Measurements from ENCODE around the gene TSTD2.

The TSTD2 gene

DNA sequence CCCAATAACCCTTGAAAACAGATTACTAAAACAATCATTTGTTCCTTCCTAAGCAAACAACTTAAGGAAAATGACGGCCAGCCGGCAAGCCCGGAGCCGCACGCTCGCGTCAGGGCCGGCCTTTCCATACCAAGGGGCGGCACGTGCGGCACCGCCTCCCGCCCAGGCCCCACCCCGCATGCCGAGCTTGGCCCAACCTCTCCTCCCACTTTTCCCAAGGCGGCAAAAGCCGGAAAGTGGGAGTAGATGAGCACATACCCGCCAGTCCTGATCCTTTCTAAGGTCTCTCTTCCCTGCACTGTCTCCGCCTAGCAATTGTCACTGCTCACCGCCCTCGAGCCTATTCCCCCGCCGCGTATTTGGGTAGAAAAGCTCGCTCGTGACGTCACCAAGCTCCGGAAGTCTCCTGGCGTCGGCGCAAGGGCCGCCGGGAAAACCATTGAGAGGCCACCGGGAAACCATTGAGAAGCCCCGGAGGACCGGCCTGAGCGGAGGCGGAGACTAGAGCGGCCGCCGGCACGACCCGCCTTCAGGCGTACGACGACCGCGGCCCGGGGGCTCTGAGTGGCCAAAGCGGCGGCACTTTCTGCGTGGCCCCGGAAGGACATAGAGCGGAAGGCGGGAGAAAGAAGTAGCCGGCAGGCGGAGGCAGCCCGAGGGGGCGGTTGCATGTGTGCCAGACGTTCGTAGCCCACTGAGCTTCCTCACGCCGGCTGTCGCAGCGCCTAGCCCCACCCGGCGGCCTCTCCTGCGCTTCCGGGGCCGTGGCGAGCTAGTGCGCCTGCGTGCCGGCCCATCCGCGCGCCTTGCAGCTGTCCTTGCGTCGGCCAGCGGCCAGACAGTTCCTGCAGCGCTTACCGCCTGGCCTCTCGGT, at the start of gene TSTD2, which contains the start of gene NCBP1:
Gene TSTD2, minus strand, starts transcription at position 384 of the 874 bp plus-strand sequence. CDS start 5,806 bp downstream, outside the sequence.
Gene NCBP1, plus strand, starts transcription at position 837 of the 874 bp plus-strand sequence. CDS start 61 bp downstream, outside the sequence.
- peak; percentile 96 for DNase-seq (ENCODE audit: low spot score)

DNA sequence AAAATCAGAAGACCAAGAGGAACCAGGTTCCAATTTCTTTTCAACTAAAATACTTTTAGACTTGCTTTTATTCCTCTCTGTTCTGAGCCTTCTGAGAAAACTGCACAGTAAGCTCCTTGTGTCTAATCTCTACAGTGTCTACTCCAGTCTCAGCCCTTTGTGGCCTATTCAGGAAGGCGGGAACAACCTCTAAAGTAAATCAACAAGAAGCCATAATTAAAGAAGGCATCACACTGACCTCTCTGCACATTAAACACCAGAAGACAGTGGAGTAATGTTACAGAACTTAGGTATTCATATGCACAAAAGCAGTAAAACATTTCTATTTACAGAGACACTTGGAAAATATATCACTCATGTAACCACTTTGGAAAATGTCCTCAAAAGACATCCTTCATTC, 49.1 kb upstream of the TSTD2 start:
- no peak for DNase-seq (ENCODE audit: low spot score)

DNA sequence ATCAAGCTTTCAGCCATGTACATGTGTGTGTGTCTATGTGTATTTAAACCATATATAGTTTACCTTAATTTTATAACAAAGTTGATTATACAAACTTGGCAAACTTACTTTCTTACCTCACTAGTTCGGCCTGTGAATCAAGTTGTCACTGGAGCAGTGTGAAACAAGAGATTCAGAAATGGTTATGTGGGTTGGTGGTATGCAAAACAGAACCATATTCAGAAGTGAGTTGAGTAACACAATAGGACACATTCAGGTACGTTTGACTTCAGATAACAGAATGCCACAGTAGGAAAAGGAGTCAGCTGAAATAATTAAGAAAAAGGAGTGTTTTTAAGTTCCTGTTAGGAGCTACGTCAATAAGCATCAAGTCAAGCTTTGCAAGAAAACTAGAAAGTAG, 42.5 kb upstream of the TSTD2 start:
- DNase-seq (ENCODE audit: low spot score): no peak

DNA sequence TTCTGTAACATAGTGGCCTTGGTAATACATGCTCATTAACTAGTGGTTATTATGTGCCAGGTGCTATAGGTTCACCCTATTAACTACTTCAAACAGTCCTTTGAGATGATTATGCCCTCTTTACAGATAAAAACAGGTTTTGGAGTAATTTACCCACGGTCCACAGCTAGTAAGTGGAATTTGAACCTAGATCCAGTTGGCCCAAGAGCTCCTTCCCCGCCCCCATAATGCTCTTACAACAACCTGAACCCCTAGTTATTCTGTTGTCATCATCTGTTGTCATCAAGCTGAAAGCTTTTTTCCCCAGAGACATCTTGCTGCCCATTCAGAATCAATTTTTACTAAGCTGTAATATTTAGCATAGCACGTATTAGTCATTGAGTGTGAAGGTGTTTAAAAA, 40.8 kb upstream of the TSTD2 start:
- DNase-seq (ENCODE audit: low spot score): no peak

DNA sequence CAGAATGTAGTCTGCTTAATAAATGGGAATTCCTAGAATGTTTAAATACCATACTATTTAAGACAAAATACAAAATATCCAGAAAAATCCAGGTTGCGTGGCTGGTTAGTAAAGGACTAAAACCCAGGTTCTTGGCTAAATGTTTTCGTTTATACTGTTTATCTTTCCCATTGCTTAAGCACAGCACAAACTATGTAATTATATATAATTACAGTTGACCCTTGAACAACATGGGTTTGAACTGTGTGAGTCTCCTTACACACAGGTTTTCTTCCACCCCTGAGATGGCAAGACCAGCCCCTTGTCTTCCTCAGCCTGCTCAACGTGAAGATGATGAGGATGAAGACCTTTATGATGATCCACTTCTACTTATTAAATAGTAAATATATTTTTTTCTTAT, 39.2 kb upstream of the TSTD2 start:
- no peak for DNase-seq (ENCODE audit: low spot score)

DNA sequence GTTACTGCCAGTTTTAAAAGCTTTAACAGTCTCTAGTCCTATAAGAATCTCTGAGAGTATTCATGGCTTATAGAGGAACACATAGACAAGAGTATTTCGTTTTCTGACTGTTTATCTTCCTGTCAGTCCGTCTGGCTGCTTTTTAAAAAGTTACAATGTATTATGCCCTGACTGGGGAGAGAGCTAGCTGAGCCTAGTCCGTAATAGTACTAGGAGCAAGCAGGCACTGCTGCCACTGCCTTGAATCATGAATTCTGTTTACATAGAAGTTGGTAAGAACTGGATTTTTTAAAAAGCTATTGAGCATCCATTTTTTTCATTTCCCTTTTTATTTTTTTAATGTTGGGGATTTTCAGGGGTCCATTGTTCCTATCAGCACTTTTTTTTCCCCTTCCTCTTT, 37.4 kb upstream of the TSTD2 start:
- no peak for DNase-seq (ENCODE audit: low spot score)

DNA sequence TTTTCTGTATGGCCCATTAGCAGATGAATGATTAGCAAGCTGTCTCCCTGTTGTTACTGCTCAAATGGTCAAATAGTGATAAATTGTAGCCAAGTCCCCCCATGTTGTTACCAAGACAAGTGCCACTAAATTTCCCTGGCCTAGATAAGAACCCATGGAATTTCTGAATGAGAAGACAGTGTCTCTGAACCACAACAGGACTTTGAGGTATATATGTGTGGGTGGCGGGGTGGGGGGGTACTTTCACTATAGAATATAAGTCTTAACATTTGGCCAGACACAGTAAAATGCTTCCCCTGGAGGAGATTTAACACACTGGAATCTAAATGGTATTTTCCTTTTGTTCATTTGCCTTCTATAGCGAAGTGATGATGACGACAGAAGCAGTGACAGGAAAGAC, 35.3 kb upstream of the TSTD2 start:
- no peak for DNase-seq (ENCODE audit: low spot score)

DNA sequence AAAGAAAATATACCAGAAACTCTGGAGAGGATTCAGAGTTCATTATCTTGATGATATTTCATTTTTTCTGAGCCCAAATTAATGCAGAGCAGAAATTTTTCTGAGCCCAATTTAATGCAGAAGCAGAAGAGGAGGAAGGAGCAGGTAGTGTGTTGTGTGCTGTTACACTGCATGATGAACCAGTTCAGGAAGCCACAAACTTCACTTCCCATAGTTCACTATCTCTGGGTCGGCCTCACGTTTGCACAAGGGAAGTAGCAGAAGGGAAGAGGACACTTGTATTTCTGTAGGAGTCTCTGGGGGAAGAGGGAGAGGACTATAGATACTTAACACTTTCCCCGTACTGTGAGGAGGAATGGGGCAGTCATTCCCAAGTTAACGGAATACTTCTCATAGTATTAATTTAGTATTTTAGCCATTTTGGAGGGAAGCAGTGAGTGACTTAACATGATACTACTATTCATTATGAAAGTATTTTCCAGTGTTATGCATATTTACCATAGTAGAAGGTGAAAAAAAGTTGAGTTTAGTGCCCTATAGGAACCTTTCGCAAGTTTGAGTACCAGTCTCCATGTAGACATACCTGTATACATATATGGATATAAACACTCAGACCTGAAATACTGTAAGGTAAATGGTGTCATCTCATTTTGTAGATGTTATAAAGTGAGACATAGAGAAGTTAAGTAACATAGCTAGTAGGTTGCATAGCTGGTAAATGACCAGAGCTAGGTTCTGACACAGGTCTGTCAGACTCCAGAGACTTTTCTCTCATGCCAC, 33.9 kb upstream of the TSTD2 start:
- no peak for DNase-seq (ENCODE audit: low spot score)

DNA sequence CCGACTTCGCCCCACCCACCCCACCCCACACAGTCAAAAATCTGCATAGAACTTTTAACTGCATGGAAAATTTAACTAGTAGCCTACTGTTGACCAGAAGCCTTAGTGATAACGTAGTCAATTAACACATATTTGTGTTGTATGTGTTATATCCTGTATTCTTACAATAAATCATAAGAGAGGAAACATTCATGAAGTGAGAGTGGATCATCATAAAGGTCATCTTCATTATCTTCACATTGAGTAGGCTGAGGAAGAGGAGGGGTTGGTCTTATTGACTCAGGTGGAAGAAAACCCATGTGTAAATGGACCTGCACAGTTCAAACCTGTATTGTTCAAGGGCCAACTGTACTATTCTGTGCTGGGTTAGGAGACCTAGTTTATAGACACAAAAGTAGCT, 32.6 kb upstream of the TSTD2 start:
- DNase-seq (ENCODE audit: low spot score): no peak

DNA sequence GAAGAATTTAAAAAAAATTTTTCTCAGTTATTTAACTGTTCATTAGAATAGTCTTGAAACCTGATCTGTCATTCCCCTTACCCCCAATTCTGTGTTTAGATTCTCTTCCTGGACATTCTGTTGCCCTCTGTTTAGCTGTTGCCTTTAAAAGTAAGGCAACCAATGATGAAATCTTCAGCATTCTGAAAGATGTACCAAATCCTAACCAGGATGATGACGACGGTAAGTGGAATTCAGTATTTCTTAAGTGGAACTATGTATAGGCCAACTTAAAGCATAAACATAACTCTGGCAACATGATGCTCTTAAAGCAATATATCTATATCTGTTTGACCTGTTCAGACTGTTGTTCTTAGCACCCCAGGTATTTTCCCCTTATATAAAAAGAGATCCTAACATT, 27.7 kb upstream of the TSTD2 start:
- no peak for DNase-seq (ENCODE audit: low spot score)

DNA sequence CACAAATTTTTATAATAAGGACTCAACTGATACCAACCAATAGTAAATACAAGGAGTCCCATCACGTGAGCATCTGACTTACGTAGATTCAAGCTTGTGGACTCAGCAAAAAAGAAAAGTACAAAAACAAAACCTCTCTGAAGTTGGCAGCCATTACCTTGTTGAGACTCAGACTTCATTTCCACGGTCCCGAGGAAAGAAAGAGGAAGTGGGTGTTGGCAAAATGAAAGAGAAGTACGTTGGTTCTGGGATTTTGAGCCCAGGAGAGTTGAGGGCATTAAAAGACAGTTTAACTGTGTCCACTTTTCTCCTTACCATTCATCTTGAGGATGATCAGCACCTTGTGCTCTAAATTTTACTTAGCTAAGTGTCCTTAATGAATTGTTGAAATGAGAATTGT, 27.2 kb upstream of the TSTD2 start:
- DNase-seq (ENCODE audit: low spot score): no peak

DNA sequence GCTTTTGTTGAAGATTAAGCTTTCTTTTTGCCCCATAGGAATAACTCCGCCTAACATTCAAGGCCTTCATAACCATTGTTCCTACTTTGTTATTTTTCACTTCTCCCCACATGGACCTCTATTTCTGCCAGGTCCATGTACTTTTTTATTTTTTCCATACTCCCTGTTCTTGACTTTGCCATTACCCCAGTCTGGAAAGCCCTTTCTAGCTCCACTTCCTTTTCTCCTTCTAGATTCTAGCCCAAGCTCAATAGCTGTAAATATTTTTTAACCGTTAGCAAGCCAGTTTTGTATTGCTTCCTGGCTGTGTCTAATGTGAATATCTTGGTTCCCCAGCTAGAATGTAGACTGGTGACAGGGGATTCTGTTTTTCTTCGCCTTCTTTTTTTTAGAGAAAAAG, 26.6 kb upstream of the TSTD2 start:
- no peak for DNase-seq (ENCODE audit: low spot score)

DNA sequence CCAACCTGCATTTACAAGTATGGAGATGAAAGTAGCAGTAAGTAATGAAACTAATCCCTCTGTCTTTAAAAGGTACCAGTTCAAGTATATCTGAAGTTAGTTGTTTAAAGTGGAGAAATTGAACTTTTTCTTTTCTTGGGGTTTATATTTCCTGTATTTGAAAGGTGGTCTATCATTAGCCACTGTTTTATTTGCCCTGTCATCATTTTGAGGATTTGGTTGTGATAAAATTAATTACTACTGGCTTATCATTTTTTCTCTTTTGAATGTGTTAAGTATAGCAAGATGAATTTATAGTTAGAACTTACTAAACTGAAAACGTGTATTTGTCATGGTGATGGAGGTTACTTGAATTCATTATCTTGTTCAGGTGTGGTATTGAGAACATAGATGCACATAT, 25.5 kb upstream of the TSTD2 start:
- DNase-seq (ENCODE audit: low spot score): no peak

DNA sequence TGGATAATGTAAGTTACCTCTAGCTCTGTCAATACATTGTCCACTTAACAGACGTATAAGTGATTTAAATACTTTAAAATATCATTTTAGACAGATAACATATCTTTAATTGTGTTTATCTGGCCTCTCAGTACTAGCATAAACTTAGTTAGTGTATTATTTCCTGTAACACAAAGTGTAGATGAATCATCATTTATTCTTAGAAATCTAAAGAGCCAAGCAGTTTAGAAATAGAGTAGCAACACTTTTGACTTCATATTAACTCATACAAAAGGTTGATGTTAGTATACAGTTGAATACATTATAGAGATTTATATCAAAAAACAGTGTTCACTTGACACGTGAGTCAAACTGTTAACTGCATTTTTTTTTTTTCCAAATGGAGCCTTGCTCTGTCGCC, 18.5 kb upstream of the TSTD2 start:
- DNase-seq (ENCODE audit: low spot score): no peak

DNA sequence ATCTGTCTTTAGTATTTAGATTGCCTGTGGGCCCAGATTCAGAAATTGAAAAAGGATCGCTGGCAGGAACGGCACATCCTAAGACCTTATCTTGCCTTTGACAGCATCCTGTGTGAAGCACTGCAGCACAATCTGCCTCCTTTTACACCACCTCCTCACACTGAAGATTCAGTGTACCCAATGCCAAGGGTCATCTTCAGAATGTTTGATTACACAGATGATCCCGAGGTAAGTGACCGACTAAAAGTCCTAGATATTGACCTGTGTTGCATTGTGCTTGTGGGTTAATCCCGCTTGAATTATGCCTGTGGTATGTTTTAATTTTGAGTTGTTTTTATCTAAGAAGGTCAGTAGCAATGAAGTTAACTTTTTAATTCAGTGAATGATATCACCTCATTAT, 14.8 kb upstream of the TSTD2 start:
- DNase-seq (ENCODE audit: low spot score): no peak

DNA sequence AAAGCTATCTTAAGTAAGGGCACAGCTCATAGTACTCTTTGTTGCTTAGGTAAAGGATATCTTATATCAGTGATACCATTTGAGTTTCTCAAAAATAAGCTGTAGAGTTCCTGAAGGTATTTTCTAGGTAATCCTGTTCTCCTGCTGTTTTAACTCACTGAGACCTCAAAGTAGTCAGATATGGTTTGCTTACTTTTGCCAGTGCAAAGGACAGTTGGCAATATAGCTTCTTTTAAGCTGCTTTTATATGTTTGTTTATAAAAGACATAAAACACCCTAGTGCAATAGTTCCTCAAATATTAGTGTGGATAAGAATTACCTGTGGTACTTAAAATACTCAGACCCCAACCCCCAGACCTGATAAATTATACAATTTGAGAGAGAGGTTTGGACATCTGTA, 12.6 kb upstream of the TSTD2 start:
- DNase-seq (ENCODE audit: low spot score): no peak

DNA sequence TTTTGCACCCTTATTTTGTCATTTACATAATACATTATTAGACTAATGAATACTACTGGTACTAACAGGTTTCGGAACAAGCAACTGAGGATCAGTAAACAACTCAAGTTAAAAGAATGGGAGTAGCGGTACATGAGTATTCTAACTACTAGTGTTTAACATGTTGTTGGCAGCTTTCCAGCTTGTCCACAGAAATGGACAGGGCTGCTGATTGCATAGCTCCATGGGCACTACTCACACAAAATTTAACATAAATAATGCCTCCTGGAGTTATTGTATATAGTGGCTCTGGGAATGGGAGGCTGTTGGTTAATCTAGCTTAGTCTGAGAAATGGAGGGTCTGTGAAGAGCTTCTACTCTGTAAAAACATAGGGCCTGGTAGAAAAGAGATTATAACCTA, 7.2 kb upstream of the TSTD2 start:
- DNase-seq (ENCODE audit: low spot score): no peak

DNA sequence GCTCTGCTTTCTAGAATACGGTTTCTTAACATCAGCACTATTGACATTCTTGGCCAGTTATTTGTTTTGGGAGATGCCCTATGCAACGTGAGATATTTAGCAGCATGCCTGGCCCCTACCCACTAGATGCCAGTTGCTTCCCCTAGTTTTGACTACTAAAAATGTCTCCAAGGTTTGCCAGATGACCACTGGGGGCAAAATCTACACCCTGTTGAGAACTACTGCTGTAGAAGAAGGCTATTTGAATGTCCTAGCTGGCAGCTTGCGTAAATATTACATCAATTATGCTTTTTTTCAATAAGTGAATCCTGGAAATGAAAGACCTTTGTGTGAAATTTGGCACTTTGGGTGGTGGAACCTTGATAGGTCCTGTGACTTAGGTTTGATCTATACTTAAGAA, 5.5 kb upstream of the TSTD2 start:
- no peak for DNase-seq (ENCODE audit: low spot score)

DNA sequence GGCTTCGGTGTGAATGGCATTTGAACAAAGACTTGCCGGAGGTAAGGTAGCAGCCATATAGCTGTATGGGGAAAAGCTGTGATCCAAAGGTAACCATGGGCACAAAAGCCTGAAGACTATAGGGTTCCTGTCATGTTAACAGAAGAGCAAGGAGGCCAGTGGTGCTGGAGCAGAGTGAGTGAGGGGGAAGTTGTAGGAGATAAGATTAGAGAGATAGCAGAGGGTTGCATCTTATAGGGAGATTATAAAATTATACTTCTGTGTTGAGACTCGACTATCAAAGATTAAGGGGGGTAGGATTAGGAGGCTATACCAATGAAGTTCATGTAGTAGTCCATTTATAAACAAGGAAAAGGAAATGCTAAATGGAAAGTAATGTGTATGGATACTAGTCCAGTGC, 3.7 kb upstream of the TSTD2 start:
- DNase-seq (ENCODE audit: low spot score): no peak

DNA sequence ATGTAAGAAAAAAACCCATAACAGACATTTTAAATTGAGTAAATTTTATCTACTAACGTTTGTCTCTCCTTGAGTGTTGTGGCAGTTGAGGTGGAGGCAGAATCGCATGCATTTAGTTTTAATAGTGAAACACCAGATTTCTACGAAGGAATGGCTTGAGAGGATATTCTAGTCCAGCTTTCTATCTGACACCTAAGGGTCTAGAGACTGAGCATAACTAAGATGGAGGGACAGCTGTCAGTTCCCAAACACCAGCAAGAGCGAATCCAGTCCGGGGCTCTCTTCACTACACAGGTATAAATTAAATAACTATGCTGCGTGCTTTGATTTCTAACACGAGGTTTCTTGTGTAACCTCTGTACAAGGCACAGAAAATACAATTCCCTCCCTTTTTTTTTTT, 1.9 kb upstream of the TSTD2 start:
- no peak for DNase-seq (ENCODE audit: low spot score)

DNA sequence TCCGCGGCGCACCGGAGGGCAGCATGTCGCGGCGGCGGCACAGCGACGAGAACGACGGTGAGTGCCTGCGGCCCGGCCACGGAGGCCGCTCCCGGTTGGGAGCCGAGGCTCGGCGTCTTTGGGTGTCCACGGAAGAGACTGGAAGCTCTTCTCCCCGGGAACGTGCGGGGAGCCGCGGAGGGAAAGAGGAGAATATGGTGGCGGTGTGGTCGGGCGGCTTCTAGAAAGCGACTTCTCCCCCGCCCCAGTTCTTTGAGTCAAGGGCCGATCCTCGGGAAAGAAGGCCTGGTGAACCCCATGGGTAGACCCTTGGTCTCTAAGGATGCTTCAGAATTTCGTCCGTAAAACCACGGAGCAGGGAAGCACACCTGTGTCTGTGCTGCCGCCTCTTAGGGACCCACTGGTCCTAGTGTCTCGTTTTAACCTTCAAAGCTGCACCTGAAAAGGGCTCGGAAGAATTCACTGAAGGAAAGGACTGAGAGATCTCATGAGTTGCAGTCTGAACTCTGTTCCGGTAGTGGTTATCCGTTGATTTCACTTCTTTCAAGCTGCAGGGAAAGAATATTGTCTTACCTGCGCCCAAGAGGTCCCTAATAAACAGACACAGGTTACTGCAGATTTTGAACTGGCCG, 807 bp upstream of the TSTD2 start:
- no peak for DNase-seq (ENCODE audit: low spot score)

DNA sequence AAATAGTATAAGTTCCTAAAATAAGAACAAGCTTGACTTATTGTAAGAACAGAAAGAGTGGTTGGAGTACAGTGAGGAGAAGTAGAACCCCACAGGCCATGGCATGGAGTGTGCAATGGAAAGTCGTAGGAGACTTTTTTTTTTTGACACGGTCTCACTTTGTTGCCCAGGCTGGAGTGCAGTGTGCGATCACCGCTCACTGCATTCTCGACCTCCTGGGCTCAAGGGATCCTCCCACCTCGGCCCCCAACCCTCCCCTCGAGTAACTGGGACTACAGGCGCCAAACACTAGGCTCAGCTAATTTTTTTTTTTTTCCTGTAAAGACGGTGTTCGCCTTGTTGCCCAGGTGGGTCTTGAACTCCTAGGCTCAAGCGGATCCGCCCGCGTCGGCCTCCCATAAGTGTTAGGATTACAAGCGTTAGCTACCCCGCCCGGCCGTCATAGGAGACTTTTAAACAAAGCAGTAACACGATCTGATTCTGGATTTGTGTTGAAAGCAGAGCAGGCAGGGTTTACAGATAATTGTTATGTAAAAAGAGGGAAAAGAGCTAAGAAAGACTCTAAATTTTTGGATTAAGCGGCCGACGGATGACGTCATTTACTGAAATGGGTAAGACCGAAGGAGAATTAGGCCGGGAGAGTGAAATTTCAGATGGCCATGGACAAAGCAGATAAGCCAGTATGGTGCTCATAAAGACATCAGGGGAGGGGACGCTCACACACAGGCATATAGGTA, 752 bp downstream of the TSTD2 start:
- DNase-seq (ENCODE audit: low spot score): peak; percentile 51
